H1 (cell line): Measurements from ENCODE around the gene BCAS4. TPM values are rescaled to one million over a fixed set of nuclear protein-coding genes. Genes with fewer than 3 reads are reported as not detected.
A peak's percentile ranks its signal among the peaks of the same experiment; 100 is the strongest.

Experiments used
- CTCF ChIA-PET: fragments of 300-600 bp; sonication (Branson Sonifier 250); formaldehyde crosslinking; loops from one replicate; lab custom pipeline; 2021; ENCODE audit not compliant: partially characterized antibody; lab: Charles Lee
- POLR2A ChIA-PET: fragments of 300-600 bp; sonication (Branson Sonifier 250); formaldehyde crosslinking; loops from one replicate; lab custom pipeline; 2021; ENCODE audit warnings: inconsistent platforms; ENCODE audit not compliant: partially characterized antibody; lab: Charles Lee
- DNase-seq, 2 experiments: peaks; one replicate each; pipeline versions ENCODE4 v3.0.0 to v3.0.0-alpha.2; 2010 to 2022; ENCODE audit warnings: low spot score in 2 of 2, low read depth in 1 of 2, mixed read lengths in 1 of 2
- FAIRE-seq: peaks from 2 replicates; lab custom pipeline; 2011; peaks lifted over from hg19 to GRCh38; lab: Jason Lieb, UNC
- H2AFZ ChIP-seq: 2 replicates; pipeline ENCODE4 v1.8.1; 2012; ENCODE audit warnings: low read length, inconsistent platforms
- H2AK5ac ChIP-seq: 2 replicates; pipeline ENCODE4 v1.6.1; 2013; ENCODE audit warnings: low read depth, low read length
- H2BK120ac ChIP-seq: replicated peaks from 2 replicates; pipeline ENCODE3; 2013; ENCODE audit warnings: low read depth, low read length, inconsistent platforms
- H2BK12ac ChIP-seq: 2 replicates; pipeline ENCODE4 v1.6.1; 2013; ENCODE audit warnings: low read depth, low read length
- H2BK15ac ChIP-seq: 2 replicates; pipeline ENCODE4 v1.6.1; 2013; ENCODE audit warnings: low read length
- H2BK20ac ChIP-seq: 2 replicates; pipeline ENCODE4 v1.6.1; 2013; ENCODE audit warnings: low read length
- H2BK5ac ChIP-seq: 2 replicates; pipeline ENCODE4 v1.6.1; 2013; ENCODE audit warnings: low read depth, low read length
- H3K14ac ChIP-seq: 2 replicates; pipeline ENCODE4 v1.6.1; 2013; ENCODE audit warnings: inconsistent platforms; ENCODE audit not compliant: insufficient read length
- H3K18ac ChIP-seq: 2 replicates; pipeline ENCODE4 v1.6.1; 2013; ENCODE audit warnings: low read length; ENCODE audit errors: extremely low read depth
- H3K23ac ChIP-seq: 2 replicates; pipeline ENCODE4 v1.6.1; 2013; ENCODE audit warnings: inconsistent platforms; ENCODE audit not compliant: insufficient read length
- H3K23me2 ChIP-seq: 2 replicates; pipeline ENCODE4 v1.6.1; 2013; ENCODE audit warnings: low read depth, low read length
- H3K27ac ChIP-seq: 2 replicates; pipeline ENCODE4 v1.6.1; 2011; ENCODE audit warnings: low read depth, low read length, inconsistent platforms
- H3K27me3 ChIP-seq, 4 experiments: replicated peaks in 1 of 4; 1 replicate in 1 of 4; 2 replicates in 3 of 4; pipeline versions ENCODE4 v1.6.1 to v1.8.1; 2011 to 2013; ENCODE audit warnings: low read length in 3 of 4, mild to moderate bottlenecking in 3 of 4, inconsistent platforms in 2 of 4, mixed read lengths in 2 of 4, moderate library complexity in 1 of 4; ENCODE audit not compliant: control insufficient read depth in 3 of 4, insufficient read depth in 3 of 4; ENCODE audit errors: extremely low read depth in 1 of 4
- H3K36me3 ChIP-seq, 4 experiments: 2 replicates each; pipeline versions ENCODE4 v1.6.1 to v1.8.1; 2011 to 2013; ENCODE audit warnings: mild to moderate bottlenecking in 4 of 4, low read length in 3 of 4, moderate library complexity in 2 of 4, control low read depth in 1 of 4, inconsistent platforms in 1 of 4; ENCODE audit not compliant: insufficient read depth in 4 of 4, control insufficient read depth in 2 of 4
- H3K4ac ChIP-seq: replicated peaks from 2 replicates; pipeline ENCODE3; 2013; ENCODE audit warnings: low read length, low read depth, mixed read lengths, inconsistent platforms; ENCODE audit not compliant: insufficient read length
- H3K4me1 ChIP-seq, 4 experiments: replicated peaks in 1 of 4; 1 replicate in 1 of 4; 2 replicates in 3 of 4; pipeline versions ENCODE4 v1.6.1 to v1.8.1; 2011 to 2013; ENCODE audit warnings: low read length in 3 of 4, inconsistent platforms in 2 of 4, mixed read lengths in 1 of 4; ENCODE audit not compliant: insufficient read depth in 4 of 4, control insufficient read depth in 3 of 4
- H3K4me2 ChIP-seq, 2 experiments: 2 replicates each; pipeline versions ENCODE4 v1.6.1 to v1.8.1; 2011 to 2013; ENCODE audit warnings: low read depth in 2 of 2, low read length in 2 of 2, control low read depth in 1 of 2, inconsistent platforms in 1 of 2, mild to moderate bottlenecking in 1 of 2; ENCODE audit not compliant: insufficient read depth in 1 of 2
- H3K4me3 ChIP-seq, 4 experiments: fragments of 200-600, 300-600 bp in 1 of 4; sonication (generic), shearing (Covaris generic), sonication (Bioruptor Twin) in 1 of 4; 2 replicates each; pipeline versions ENCODE4 v1.5.1 to v1.8.1; 2011 to 2016; ENCODE audit warnings: low read length in 4 of 4, low read depth in 3 of 4, control low read depth in 2 of 4, inconsistent platforms in 2 of 4, mild to moderate bottlenecking in 2 of 4, mixed read lengths in 1 of 4, moderate library complexity in 1 of 4; ENCODE audit not compliant: insufficient read depth in 2 of 4; ENCODE audit errors: extremely low read depth in 1 of 4
- H3K56ac ChIP-seq: replicated peaks from 2 replicates; pipeline ENCODE3; 2013; ENCODE audit warnings: low read depth, mild to moderate bottlenecking, mixed read lengths, low read length, inconsistent platforms; ENCODE audit not compliant: insufficient read length
- H3K79me1 ChIP-seq: 2 replicates; pipeline ENCODE4 v1.6.1; 2013; ENCODE audit warnings: low read depth, low read length, control low read depth
- H3K79me2 ChIP-seq, 2 experiments: 2 replicates each; pipeline versions ENCODE4 v1.6.1 to v1.8.1; 2012 to 2013; ENCODE audit warnings: low read length in 2 of 2, mild to moderate bottlenecking in 2 of 2, inconsistent platforms in 1 of 2; ENCODE audit not compliant: insufficient read depth in 2 of 2, control insufficient read depth in 1 of 2
- H3K9ac ChIP-seq, 4 experiments: replicated peaks in 1 of 4; 1 replicate in 1 of 4; 2 replicates in 3 of 4; pipeline versions ENCODE4 v1.6.1 to v1.8.1; 2011 to 2013; ENCODE audit warnings: low read depth in 3 of 4, low read length in 3 of 4, control low read depth in 2 of 4, mild to moderate bottlenecking in 2 of 4, moderate library complexity in 2 of 4, inconsistent platforms in 1 of 4; ENCODE audit errors: extremely low read depth in 1 of 4
- H3K9me3 ChIP-seq, 2 experiments: 2 replicates each; pipeline versions ENCODE4 v1.6.1 to v1.8.1; 2012 to 2013; ENCODE audit warnings: mild to moderate bottlenecking in 2 of 2, moderate library complexity in 2 of 2, control low read depth in 1 of 2, inconsistent platforms in 1 of 2, low read depth in 1 of 2, low read length in 1 of 2, mixed read lengths in 1 of 2; ENCODE audit not compliant: insufficient read depth in 2 of 2
- H4K20me1 ChIP-seq, 2 experiments: replicated peaks in 1 of 2; 2 replicates each; pipeline versions ENCODE3 to v1.8.1; 2011 to 2013; ENCODE audit warnings: inconsistent platforms in 2 of 2, low read length in 2 of 2, mild to moderate bottlenecking in 1 of 2; ENCODE audit not compliant: insufficient read depth in 2 of 2, control insufficient read depth in 1 of 2
- H4K5ac ChIP-seq: 2 replicates; pipeline ENCODE4 v1.6.1; 2013; ENCODE audit warnings: low read length, low read depth, mixed read lengths, inconsistent platforms; ENCODE audit not compliant: insufficient read length
- H4K8ac ChIP-seq: 2 replicates; pipeline ENCODE4 v1.8.0; 2013; ENCODE audit warnings: mild to moderate bottlenecking, moderate library complexity, low read length, inconsistent platforms; ENCODE audit not compliant: insufficient read depth; ENCODE audit errors: extremely low read depth
- H4K91ac ChIP-seq: replicated peaks from 2 replicates; pipeline ENCODE3; 2013; ENCODE audit warnings: low read length, mixed read lengths, inconsistent platforms; ENCODE audit not compliant: insufficient read length
- ATF3 ChIP-seq: IDR thresholded peaks from 2 replicates; pipeline ENCODE4 v1.6.1; 2011; ENCODE audit warnings: low read depth, mild to moderate bottlenecking, low read length; ENCODE audit not compliant: insufficient read depth
- CBX5 ChIP-seq: fragments of 300-800, 300-1000 bp; sonication (generic); IDR thresholded peaks from 2 replicates; pipeline ENCODE4 v1.7.1; 2016; ENCODE audit warnings: antibody characterized with exemption, low read length, low read depth
- CBX8 ChIP-seq: fragments of 300-800, 300-1000 bp; sonication (generic); IDR thresholded peaks from 2 replicates; pipeline ENCODE4 v1.7.1; 2016; ENCODE audit warnings: low read depth, low read length, borderline replicate concordance
- CREB1 ChIP-seq: IDR thresholded peaks from 2 replicates; pipeline ENCODE4 v1.6.1; 2012; ENCODE audit warnings: inconsistent platforms
- KDM1A ChIP-seq: fragments of 200-600, 300-600 bp; sonication (generic); IDR thresholded peaks from 2 replicates; pipeline ENCODE4 v1.7.1; 2016; ENCODE audit warnings: mild to moderate bottlenecking, low read length, borderline replicate concordance
- POLR2AphosphoS5 ChIP-seq: IDR thresholded peaks from 2 replicates; pipeline ENCODE4 v1.6.1; 2011; ENCODE audit warnings: low read depth, low read length
- SRF ChIP-seq: IDR thresholded peaks from 2 replicates; pipeline ENCODE4 v1.6.1; 2011; ENCODE audit warnings: mild to moderate bottlenecking, low read depth, low read length, moderate library complexity
- TAF1 ChIP-seq: IDR thresholded peaks from 2 replicates; pipeline ENCODE4 v1.6.1; 2011; ENCODE audit warnings: mild to moderate bottlenecking, low read depth, low read length
- USF2 ChIP-seq: IDR thresholded peaks from 2 replicates; pipeline ENCODE4 v1.6.1; 2011; ENCODE audit warnings: low read length, improper control_type of control experiment
- WGBS, 2 experiments: shearing (Covaris generic) in 1 of 2; methylation state at CpG; one replicate each; pipeline versions ENCODE4 v1.1.6 to v1.1.7; 2013 to 2015; ENCODE audit warnings: low lambda C conversion rate in 2 of 2, mixed read lengths in 2 of 2, inconsistent platforms in 1 of 2, low coverage in 1 of 2, missing lambda C conversion rate in 1 of 2; ENCODE audit not compliant: insufficient replicate concordance in 2 of 2, insufficient coverage in 1 of 2, insufficient read length in 1 of 2; ENCODE audit errors: extremely low coverage in 1 of 2, missing lambda C conversion rate in 1 of 2; 5-methylcytosine and 5-hydroxymethylcytosine counted together
- polyA plus RNA-seq, 7 experiments: library from polyadenylated mRNA; depleted of rRNA in 3 of 7; stranded (reverse) in 5 of 7; unstranded in 2 of 7; fragments of >200 nt in 5 of 7; fragments of 200-250 nt in 2 of 7; gene quantifications; 1 replicate in 5 of 7; 2 replicates in 1 of 7; 4 replicates in 1 of 7; pipeline versions ENCODE4 v1.2.1 to v1.2.3, GENCODE V29; 2011 to 2013; ENCODE audit warnings: missing spikeins in 2 of 7, mixed read lengths in 2 of 7
- total RNA-seq: library from RNA; stranded (reverse); fragmentation: NEBNext Ultra II Directional; extraction: Animal tissue kit (Norgen Biotek cat#: 25700); gene quantifications from 2 replicates; pipeline ENCODE4 v1.2.1, GENCODE V29; 2021

BCAS4 gene
- total and polyA plus RNA-seq, 2 of the 8 experiments (the other 6 are each of a cell fraction or from before 2014, with no cell fraction given), result 21.2 to 23.6 TPM

GRCh38 chr20:50867805-50868204 lies 72.9 kb downstream of the BCAS4 start:
- no peak overlapping the region for H4K5ac ChIP-seq
- no peak overlapping the region for H2BK15ac ChIP-seq
- H3K4me1 ChIP-seq, result peaks cover 10 to 27% (median 19%) of the 10 kb centered on the region in 4 experiments
- no peaks in the 10 kb centered on the region for H3K9me3 ChIP-seq
- WGBS, 2 experiments, result 91% methylated on average over 6 of the region's 6 CpGs; no CpG with 5 or more reads in 1 of the 2 experiments
- H4K8ac ChIP-seq, result 0 out of 2 replicates have a peak overlapping the region, but pooled peaks have one; percentile 66
- no peak overlapping the region for H3K56ac ChIP-seq
- H3K23me2 ChIP-seq, result peaks cover 3% of the 10 kb centered on the region; the same call in 1 of the 2 replicates
- POLR2A ChIA-PET, result interaction anchor here (1.2 to 2.4 kb wide), 2 partner anchors 8 to 13 kb away, joined by 3 to 7 read pairs; no protein-coding TSS in a partner anchor
- no peaks in the 10 kb centered on the region for H3K27me3 ChIP-seq
- no peak overlapping the region for H2BK20ac ChIP-seq
- H3K9ac ChIP-seq, result no peak overlapping the region
- no peaks in the 10 kb centered on the region for H3K79me1 ChIP-seq
- FAIRE-seq, result no peak
- H2AFZ ChIP-seq, result no peak overlapping the region
- H2BK12ac ChIP-seq, result no peak overlapping the region
- no peak overlapping the region for H3K4me3 ChIP-seq
- no peak overlapping the region for H2BK120ac ChIP-seq
- CTCF ChIA-PET, result interaction anchor here (1.7 kb wide), 1 partner anchor 73 kb away, joined by 8 read pairs; the partner anchor contains the start of gene BCAS4
- no peak overlapping the region for H3K4ac ChIP-seq
- no peaks in the 10 kb centered on the region for H4K20me1 ChIP-seq
- no peak overlapping the region for H3K14ac ChIP-seq
- no peak overlapping the region for H3K4me2 ChIP-seq
- H3K18ac ChIP-seq, result no peak overlapping the region
- no peak overlapping the region for H2AK5ac ChIP-seq
- no peaks in the 10 kb centered on the region for H3K79me2 ChIP-seq
- no peak for DNase-seq
- no peak overlapping the region for H2BK5ac ChIP-seq
- H3K23ac ChIP-seq, result no peak overlapping the region
- 0 out of 8 replicates have a peak, but pooled peaks cover 0 to 2% (median 0%) of the 10 kb centered on the region in 4 experiments for H3K36me3 ChIP-seq
- H4K91ac ChIP-seq, result no peak overlapping the region
- H3K27ac ChIP-seq, result no peak overlapping the region
- TF ChIP-seq ATF3, result no peak
- no peak for TF ChIP-seq USF2
- TF ChIP-seq SRF, result no peak
- TF ChIP-seq KDM1A, result no peak
- no peak for TF ChIP-seq CBX5
- no peak for TF ChIP-seq CREB1
- no peak for TF ChIP-seq TAF1
- no peak for TF ChIP-seq POLR2AphosphoS5
- no peak for TF ChIP-seq CBX8
